ENCODE results near the gene ATP6V1D.
A peak's percentile ranks its signal among the peaks of the same experiment; 100 is the strongest.
"Not testable (repeated sequence)": the region's sequence is repeated elsewhere in the genome, so short reads cannot be mapped to it uniquely, and the experiment has no call there.

Gene ATP6V1D

DNA sequence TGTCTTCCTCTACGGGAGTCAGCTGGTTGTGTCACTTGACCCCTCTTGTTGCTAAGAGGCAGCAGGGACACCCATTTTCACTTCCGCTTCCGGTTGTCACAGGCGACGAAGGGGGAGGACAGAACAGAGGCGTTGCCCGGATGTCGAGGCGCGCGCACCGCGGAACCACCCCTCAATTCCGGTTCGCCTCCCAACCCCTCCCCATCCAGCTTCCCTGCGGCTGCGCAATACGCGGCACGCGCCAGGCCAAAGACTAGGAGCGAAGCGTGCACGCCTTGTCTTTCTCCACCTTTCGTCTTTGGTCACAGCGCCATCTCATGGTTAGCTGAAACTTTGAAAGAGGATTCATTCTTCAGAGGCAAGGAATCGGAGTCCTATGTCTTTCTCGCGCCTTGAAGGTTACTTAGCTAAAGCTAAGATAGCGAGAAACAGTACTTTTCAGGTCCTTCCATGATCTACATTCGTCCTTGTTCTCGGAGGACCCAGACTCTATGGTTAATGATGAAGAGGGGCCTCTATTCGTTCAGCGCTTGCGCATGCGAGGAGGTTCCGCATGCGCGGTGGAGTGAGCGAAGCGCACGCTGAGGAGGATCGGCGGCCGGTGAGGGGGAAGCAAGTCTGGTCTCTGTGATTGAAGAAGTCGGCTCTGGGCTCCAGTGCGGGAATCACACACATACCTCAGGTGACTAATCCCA lies at the start of gene ATP6V1D, which contains the start of gene EIF2S1:
TSS of gene ATP6V1D (minus strand) at position 30 of the 695 bp plus-strand sequence. CDS start 106 bp downstream, outside the sequence.
TSS of gene EIF2S1 (plus strand) at position 554 of the 695 bp plus-strand sequence. CDS start 4,440 bp downstream, outside the sequence.
- peak within 1 kb of the TSS; percentile 73 for H3K4me3 ChIP-seq (ENCODE audit: severe bottlenecking)
- ATAC-seq (ENCODE audit: low read depth): peak; percentile 79
- peaks cover 24% of the 10 kb centered on the region for H3K4me1 ChIP-seq (ENCODE audit: insufficient read depth, poor library complexity, severe bottlenecking)
- peak within 1 kb of the TSS; percentile 84 for H3K27ac ChIP-seq (ENCODE audit: poor library complexity, severe bottlenecking)
- H3K36me3 ChIP-seq (ENCODE audit: low read depth): peaks cover 40% of the 10 kb centered on the region
- no peaks in the 10 kb centered on the region for H3K9me3 ChIP-seq (ENCODE audit: severe bottlenecking)
- TF ChIP-seq, protein P1, sequence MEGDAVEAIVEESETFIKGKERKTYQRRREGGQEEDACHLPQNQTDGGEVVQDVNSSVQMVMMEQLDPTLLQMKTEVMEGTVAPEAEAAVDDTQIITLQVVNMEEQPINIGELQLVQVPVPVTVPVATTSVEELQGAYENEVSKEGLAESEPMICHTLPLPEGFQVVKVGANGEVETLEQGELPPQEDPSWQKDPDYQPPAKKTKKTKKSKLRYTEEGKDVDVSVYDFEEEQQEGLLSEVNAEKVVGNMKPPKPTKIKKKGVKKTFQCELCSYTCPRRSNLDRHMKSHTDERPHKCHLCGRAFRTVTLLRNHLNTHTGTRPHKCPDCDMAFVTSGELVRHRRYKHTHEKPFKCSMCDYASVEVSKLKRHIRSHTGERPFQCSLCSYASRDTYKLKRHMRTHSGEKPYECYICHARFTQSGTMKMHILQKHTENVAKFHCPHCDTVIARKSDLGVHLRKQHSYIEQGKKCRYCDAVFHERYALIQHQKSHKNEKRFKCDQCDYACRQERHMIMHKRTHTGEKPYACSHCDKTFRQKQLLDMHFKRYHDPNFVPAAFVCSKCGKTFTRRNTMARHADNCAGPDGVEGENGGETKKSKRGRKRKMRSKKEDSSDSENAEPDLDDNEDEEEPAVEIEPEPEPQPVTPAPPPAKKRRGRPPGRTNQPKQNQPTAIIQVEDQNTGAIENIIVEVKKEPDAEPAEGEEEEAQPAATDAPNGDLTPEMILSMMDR (IDR thresholded peaks at IDR 0.05; ENCODE audit: poor library complexity, severe bottlenecking): peak; percentile 100
- no peaks in the 10 kb centered on the region for H3K27me3 ChIP-seq (ENCODE audit: insufficient read depth, poor library complexity, severe bottlenecking)
- DNase-seq (ENCODE audit: low spot score): peak; percentile 99

GRCh38 chr14:67408122-67408801 lies 48.7 kb upstream of the ATP6V1D start:
- H3K4me3 ChIP-seq (ENCODE audit: severe bottlenecking); H3K27me3 ChIP-seq (ENCODE audit: insufficient read depth, poor library complexity, severe bottlenecking); ATAC-seq (ENCODE audit: low read depth); H3K27ac ChIP-seq (ENCODE audit: poor library complexity, severe bottlenecking); H3K9me3 ChIP-seq (ENCODE audit: severe bottlenecking): not testable (repeated sequence)
- Histone ChIP-seq H3K4me1 (ENCODE audit: insufficient read depth, poor library complexity, severe bottlenecking) (peaks cover 27% of the 10 kb centered on the region), H3K36me3 (ENCODE audit: low read depth) (peaks cover 71% of the 10 kb centered on the region)
- peak; percentile 5 for DNase-seq (ENCODE audit: low spot score)

DNA sequence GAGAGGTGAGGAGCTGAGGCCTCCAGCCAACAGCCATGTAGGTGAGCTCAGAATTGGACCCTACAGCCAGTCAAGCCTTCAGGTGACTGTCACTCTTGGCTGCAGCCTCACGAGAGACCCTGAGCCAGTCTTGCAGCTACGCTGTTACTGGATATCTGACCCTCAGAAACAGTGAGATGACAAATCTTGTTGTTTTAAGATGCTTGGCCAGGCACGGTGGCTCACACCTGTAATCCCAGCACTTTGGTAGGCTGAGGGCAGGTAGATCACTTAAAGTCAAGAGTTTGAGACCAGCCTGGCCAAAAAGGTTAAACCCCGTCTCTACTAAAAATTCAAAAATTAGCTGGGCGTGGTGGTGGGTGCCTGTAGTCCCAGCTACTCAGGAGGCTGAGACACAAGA lies 46.2 kb upstream of the ATP6V1D start:
- ATAC-seq (ENCODE audit: low read depth) (no peak), DNase-seq (ENCODE audit: low spot score) (peak; percentile 17)
- TF ChIP-seq, protein P1 (IDR thresholded peaks at IDR 0.05; ENCODE audit: poor library complexity, severe bottlenecking): no peak
- Histone ChIP-seq H3K4me3 (ENCODE audit: severe bottlenecking) (no peak overlapping the region), H3K4me1 (ENCODE audit: insufficient read depth, poor library complexity, severe bottlenecking) (peaks cover 20% of the 10 kb centered on the region), H3K9me3 (ENCODE audit: severe bottlenecking) (no peaks in the 10 kb centered on the region), H3K36me3 (ENCODE audit: low read depth) (peaks cover 94% of the 10 kb centered on the region), H3K27me3 (ENCODE audit: insufficient read depth, poor library complexity, severe bottlenecking) (no peaks in the 10 kb centered on the region), H3K27ac (ENCODE audit: poor library complexity, severe bottlenecking) (no peak overlapping the region)

DNA sequence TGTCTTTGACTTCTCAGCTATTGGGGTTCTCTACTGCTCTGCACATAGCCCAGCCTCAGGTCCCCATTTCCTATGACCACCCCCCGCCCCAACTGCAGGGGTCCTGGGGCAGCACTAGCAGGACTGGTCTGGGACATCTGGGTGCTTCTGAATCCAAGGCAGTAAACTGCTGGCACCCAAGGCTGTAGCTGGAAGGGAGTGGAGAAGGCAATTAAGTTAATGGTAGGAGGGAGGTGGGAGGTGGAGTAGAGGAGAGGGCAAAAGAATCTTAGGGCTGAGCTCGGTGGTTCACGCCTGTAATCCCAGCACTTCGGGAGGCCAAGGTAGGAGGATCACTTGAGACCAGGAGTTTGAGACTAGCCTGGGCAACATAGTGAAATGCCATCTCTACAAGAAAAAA lies 40.8 kb upstream of the ATP6V1D start:
- TF ChIP-seq, protein P1 (IDR thresholded peaks at IDR 0.05; ENCODE audit: poor library complexity, severe bottlenecking): no peak
- Histone ChIP-seq H3K4me3 (ENCODE audit: severe bottlenecking) (no peak overlapping the region), H3K36me3 (ENCODE audit: low read depth) (peaks cover 91% of the 10 kb centered on the region), H3K9me3 (ENCODE audit: severe bottlenecking) (no peaks in the 10 kb centered on the region), H3K27ac (ENCODE audit: poor library complexity, severe bottlenecking) (no peak overlapping the region), H3K27me3 (ENCODE audit: insufficient read depth, poor library complexity, severe bottlenecking) (no peaks in the 10 kb centered on the region), H3K4me1 (ENCODE audit: insufficient read depth, poor library complexity, severe bottlenecking) (no peaks in the 10 kb centered on the region)
- ATAC-seq (ENCODE audit: low read depth): no peak
- peak; percentile 36 for DNase-seq (ENCODE audit: low spot score)

- TF ChIP-seq, protein P1 (IDR thresholded peaks at IDR 0.05; ENCODE audit: poor library complexity, severe bottlenecking): no peak
- no peak overlapping the region for H3K27ac ChIP-seq (ENCODE audit: poor library complexity, severe bottlenecking)
- H3K27me3 ChIP-seq (ENCODE audit: insufficient read depth, poor library complexity, severe bottlenecking): no peaks in the 10 kb centered on the region
- DNase-seq (ENCODE audit: low spot score): peak; percentile 60
- no peak for ATAC-seq (ENCODE audit: low read depth)
- no peak overlapping the region for H3K4me3 ChIP-seq (ENCODE audit: severe bottlenecking)
- H3K36me3 ChIP-seq (ENCODE audit: low read depth): peaks cover 91% of the 10 kb centered on the region
- no peaks in the 10 kb centered on the region for H3K9me3 ChIP-seq (ENCODE audit: severe bottlenecking)
- no peaks in the 10 kb centered on the region for H3K4me1 ChIP-seq (ENCODE audit: insufficient read depth, poor library complexity, severe bottlenecking)
Observed at GRCh38 chr14:67397536-67397935, 37.9 kb upstream of the ATP6V1D start.
